Activated T-helper 1 cell treated with anti-CD3 and anti-CD28 coated beads, Interleukin-2, amount 50 U/mL, for 16 hours (primary cell): Measurements from ENCODE around the gene TPP2.
A peak's percentile ranks its signal among the peaks of the same experiment; 100 is the strongest.

Experiments used
- DNase-seq, 2 donors: peaks; one replicate each; pipeline ENCODE4 v3.0.0-alpha.2; 2020; ENCODE audit warnings: low read depth in 1 of 2, low spot score in 1 of 2

Gene TPP2

DNA sequence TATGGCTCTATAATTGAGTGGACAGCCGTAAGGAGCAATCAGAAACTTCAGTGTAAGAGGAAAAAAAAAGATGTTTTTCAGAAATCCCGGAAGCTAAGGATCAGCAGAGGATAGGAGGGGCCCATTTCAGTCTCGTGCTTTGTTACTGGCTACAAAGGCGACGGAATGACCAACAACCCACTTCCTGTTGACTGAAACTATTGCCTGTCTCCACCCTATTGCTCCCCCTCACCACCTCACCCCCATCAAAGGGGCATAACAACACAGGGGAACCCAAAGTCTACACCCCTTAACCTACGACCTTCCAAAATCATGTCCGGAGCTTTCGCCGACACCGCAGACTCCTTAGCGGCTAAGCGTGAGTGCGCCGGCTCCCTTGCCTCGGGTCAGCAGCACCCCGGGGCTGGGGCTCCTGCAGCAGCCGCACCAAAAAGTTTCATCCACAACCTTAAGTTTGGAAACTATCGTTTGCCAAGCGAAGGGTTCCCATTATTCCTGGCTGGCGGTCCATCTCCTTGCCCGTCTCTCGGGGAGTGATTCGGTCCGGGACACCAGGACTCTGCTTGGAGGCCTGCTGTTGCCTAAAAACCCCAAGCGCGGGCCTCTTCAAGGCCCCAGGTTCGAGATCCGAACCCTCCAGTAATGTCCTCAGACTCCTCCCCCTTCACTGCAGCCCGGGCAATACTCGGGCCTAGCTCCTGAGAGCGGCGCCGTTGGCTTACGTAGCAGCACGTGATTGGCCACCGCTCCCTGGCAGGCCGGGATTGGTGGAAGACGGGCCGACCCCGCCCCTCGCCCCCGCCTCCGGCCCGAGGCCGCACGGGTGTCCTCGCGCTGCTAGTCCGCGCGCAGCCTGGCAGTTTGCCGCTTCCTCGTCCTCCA lies at the start of gene TPP2:
Gene TPP2 (plus strand): TSS at position 840 of the 882 bp plus-strand sequence. CDS start 53 bp downstream, outside the sequence.
- peak; percentile 97 to 98 for DNase-seq

DNA sequence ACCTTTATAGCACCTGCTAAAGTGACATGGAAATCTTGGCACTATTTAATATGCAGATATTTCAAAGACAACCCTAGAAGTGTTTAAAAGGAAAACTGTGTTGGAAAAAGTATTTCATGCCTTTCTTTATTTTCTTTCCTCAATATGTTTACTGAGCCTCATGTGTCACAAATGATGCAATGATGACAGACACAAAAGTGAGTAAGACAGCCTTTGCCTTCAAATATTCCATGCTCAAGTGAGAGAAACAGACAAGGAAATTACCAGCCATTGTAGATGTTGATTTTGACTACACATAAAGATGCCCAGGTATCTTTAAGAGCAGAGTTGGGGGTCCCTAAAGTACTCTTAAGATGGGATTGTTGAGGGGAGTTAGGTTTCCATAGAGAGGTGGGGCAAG lies 48.0 kb upstream of the TPP2 start:
- DNase-seq = no peak

DNA sequence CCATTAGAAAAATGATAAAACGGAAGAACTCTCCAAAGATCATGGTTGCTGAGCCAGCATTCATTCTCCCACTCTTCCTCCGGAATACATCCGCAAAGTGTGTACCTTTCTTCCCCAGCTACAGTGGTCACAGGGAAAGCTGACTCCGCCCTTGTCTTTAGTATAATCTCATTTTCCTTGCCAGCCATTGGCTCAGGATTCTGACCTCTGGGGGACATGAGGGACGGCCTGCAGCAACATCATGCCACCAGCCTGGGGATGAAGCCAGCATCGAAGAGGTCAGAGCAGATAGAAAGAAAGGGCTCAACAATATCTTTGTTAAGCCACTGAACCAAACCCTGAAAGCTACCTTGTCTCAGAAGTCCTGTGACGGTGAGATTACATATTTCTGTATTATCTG lies 46.3 kb upstream of the TPP2 start:
- no peak for DNase-seq

DNA sequence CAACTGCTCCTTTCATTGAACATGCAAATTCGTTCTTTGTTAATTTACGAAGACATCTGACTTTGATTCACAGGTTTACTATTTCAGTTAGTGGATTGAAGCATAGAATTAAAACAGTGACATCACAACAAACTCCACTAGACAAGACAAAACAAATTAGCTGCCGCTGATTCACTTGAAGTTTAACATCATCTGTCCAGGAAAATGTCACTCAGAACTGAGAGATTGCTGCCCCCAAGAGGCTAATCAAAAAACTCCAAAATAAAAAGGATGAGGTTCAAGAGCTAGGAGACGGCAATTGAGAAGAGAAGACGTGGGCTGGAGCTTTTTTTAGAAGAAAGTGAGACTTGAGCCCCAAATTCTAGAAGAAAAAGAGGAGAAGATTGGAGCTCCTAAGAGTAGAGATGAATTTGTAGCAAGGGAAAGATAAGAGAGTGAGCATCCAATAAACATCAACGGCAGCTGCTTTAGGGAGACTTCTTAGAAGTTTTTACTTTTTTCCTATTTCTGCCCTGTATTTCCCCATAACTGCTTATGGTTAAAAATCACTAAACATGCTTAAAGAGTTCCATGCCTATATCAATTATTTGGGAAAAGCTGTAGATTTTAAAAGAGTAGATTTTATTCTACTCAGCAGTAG lies 40.8 kb upstream of the TPP2 start:
- no peak for DNase-seq

DNA sequence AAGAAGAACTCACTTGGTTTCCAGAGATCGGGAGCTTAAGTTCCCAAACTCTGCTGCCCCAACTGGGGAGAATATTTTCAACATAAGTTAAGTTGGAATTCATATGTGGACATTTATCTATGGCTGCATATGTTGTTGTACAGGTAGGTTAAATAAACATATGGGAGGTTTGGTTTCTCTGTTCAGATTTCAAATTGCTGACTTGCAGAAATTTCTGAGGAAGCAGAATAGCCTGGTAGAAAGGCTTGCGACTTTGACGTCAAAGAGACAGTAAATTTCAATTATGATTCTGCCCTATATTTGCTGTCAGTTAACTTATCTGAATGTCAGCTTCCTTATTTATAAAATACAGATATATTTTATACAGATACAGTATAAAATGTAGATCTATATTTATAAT lies 40.0 kb upstream of the TPP2 start:
- no peak for DNase-seq

DNA sequence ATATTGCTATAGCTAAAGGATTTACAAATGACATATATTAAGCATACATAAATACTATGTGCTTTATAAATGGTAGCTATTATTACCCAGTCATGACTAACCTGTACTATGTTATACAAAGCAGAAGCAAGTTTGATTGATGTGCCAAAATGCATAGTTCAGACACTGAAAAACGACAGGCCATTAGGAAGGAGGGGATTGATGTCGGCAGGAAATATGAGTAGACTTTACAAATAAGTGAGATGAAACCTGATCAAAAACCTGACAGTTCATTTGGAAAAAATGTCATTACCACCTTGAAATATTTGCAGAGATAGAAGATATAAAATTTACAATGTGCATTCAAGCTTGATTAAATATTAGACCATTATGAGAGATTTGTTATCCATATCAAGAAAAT lies 38.8 kb upstream of the TPP2 start:
- DNase-seq = no peak

DNA sequence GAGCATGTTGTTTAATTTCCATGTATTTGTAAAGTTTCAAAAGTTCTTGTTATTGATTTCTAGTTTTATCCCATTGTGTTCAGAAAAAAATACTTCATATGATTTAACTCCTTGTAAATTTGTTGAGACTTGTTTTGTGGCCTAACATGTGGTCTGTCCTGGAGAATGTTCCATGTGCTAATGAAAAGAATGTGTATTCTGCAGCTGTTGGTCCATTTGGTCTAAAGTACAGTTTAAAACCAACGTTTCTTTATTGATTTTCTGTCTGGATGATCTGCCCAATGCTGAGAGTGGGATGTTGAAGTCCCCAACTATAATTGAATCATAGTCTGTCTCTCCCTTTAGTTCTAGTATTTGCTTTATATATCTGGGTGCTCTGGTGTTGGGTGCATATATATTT lies 34.9 kb upstream of the TPP2 start:
- DNase-seq = no peak

DNA sequence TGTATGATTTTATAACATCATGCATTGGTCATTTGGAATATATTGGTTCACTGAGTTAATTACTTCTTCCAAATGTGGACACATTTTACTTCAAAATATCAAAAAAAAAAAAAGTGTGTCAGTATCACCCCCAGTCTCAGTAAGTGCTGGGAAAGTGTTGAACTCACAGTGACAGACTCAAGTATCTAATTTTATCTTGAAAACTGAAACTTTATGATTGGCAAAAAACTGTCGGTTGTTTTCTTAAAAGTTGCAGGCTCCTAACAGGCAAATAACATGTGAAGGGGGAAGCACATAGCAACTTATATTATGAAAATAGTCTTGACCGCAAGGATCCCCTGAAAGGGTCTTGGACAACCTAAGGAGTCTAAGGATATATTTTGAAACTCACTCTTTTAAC lies 33.5 kb upstream of the TPP2 start:
- no peak for DNase-seq

DNA sequence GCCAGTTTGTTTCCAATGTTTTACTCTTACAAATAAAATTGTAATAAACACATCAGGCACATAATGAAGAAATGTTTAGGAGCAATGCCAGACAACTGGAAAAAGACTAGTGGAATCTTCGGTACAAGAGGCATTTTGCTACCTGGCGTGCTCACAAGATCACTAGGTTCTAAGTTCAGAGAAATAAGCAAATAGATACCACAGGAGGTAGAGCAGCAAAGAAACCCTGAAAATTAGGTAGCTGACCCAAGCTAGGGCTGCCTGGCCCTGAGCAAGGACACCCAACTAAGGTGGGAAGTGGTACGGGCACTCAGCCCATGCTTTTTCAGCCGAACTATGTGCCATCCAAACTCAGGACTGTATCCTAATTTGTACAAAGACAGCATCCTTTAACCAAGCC lies 32.2 kb upstream of the TPP2 start:
- no peak for DNase-seq

DNA sequence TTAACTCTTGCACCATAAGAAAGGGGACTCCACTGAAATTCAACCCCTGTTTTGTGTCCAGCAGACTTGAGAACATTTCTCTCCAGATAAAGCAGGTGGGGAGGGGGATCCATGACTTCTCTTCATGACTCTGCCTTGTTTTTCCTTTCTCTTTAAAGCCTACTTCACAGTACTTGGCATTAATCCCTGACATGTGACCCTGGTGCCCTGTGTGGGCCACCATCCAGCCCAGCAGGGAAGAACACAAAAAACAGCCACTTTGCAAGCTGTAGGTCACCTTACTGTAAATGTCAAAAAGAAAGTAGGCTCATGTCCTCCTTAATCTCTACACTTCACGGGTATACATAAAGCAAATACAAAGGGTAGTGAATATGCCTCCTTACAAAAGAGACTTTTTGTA lies 30.3 kb upstream of the TPP2 start:
- DNase-seq = no peak

DNA sequence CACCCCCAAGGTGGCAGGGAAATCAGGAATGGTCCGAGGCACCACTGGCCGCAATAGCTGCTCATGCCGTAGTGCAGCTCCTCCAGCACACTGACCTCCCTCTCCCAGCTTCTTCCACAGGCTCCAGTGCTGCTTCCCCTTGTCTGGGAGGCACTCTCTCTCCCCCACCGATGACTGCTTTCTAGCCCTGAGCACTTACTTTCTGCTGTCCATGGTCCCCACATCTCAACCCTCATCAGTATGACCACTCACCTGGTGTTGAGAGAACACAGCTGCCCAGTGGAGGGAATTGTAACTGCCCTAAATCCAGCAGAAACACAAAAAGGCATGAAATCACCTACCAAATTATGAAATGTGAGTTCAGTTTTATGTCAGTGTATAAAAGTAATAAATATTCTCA lies 28.9 kb upstream of the TPP2 start:
- no peak for DNase-seq

DNA sequence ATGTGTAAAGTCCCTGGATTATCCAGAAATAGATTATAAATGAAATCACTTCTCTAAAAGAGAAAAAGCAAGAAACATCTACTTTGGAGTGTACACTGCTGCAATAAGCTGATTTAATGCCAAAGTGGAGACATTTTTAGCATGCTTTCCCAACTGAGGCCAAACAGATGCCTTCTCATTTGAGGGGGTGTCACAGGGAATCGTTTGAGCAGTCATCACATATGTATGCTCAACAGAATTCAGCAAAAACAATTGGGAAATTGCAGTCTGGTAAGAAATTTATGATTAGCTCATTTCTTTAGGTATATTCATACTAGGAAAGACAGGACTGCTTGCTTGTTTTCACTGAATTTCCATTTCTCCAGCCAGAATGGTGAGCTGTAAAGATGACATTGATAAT lies 27.3 kb upstream of the TPP2 start:
- no peak for DNase-seq

DNA sequence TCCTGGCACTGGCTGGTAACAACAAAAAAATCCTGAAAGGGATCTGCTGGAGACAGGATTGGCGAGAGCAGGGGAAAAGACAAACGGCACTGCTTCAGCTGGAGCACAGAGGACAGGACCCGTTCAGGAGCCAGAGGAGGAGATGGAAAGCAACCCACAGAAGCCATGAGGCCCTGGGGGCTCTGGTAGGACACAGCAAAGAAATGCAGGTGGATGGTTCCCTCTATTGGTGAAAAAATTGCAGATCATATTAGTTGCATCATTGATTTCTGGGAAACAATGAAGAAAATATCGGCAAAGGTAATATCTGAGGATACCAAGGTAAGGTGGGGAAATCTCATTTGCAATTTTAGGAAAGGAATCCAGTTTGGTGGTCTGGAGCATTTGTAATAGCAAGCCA lies 25.7 kb upstream of the TPP2 start:
- DNase-seq = no peak

DNA sequence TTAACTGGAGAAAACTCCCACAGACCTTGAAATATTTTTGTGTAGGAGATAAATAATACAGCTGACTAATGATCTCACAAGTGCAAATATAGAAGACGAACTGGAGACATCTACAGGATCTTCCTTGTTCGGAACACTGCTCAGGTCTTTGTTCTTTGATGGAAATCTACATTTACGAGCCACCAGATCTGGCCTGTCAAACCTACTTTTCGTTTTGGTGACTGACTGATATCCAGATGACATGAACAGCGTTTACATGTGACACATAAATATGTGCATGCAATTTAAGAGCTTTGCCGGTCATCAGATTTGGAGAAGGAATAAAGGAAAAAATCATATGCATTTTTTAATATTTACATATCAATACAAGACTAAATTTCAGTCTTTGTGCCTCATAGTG lies 24.5 kb upstream of the TPP2 start:
- DNase-seq = no peak

DNA sequence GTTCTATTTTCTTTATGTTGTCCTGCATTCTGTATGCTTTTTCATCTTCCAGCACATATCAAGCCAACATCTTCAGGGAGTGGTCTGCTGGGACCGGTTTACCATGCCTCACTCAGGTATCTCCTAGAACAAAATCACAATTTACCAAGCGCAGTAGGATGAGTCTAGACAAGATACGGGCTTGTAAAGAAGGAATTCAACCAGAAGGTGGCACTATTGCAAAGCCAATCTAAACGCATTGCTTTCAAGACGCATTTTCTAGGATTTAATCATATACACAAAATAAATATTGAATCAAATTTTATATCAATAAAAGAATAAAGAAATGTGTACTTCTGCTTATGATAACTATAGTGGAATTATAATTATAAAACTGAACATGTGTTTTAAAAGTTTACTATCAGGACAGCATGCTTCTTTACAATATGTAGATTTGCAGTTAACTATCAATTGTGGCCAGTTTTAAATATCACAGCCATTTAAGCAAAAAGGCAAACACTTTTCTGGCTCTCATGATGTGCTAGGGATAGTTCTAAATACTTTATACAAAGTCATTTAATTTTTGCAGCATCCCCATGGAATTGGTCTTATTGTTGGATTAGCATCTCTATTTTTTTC lies 16.1 kb upstream of the TPP2 start:
- no peak for DNase-seq

DNA sequence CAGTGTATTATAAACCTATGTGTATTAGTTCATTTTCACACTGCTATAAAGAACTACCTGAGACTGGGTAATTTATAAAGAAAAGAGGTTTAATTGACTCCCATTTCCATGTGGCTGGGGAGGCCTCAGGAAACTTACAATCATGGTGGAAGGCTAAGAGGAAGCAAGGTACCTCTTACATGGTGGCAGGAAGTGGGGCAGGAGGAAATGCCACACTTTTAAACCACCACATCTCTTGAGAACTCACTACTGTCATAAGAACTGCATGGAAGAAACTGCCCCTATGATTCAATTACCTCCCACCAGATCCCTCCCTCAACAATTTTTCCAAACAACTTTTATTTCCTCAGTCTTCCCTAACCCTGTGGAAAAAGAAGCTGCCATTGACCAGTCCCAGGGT lies 14.5 kb upstream of the TPP2 start:
- DNase-seq = no peak

DNA sequence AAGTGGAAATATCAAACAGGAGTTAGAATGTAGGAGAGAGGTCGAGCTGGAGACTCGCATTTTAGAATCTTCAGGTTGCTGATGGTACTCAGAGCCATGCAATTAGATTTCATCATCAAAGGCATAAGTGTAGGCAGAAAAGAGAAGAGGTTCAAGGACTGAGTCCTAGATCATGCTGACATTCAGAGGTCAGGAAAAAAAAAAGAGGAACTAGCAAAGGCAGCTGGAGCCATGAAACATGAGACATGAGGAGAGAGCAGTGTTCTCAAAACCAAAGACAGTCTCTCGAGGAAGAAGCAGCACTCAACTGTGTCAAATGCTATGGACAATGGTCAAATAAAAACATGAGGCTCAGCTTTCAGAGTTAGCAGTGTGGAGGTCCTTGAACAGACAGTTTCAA lies 12.4 kb upstream of the TPP2 start:
- DNase-seq = no peak

DNA sequence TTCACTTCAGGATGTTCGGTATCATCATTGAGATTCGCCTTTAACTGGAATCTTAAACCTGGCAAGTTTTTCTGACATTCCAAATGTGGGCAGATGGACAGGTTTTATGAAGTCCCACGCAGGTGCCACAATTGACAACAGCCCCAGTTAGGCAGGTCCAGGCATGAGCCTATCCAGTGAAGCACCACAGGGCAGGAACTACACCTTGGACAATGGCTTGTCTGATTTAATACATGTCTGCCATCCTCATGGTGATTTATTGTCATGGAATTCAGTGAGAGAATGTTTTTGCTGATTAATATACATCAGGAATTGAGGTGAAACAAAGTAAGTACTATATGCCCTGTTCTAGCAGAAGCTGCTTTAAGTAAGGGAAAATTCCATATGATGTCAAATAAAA lies 10.2 kb upstream of the TPP2 start:
- no peak for DNase-seq

DNA sequence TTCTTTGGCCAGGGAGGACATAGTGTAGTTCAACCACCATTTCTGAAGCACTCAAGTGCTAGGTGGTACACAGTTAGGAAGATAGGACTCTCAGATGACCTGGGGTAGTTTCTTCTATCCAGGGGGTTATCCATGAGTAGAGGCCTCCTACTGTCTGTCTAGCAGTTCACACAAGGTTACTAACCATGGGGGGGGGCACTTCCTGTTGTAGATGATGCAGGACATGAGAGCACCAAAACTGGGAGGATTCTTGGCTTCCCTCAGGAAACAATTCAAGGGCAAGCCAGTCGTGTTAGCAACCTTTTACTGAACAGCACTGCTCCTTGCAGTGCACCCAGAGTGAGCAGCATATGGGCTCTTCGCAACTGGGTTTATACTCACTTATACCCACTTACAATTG lies 8.9 kb upstream of the TPP2 start:
- DNase-seq = no peak

DNA sequence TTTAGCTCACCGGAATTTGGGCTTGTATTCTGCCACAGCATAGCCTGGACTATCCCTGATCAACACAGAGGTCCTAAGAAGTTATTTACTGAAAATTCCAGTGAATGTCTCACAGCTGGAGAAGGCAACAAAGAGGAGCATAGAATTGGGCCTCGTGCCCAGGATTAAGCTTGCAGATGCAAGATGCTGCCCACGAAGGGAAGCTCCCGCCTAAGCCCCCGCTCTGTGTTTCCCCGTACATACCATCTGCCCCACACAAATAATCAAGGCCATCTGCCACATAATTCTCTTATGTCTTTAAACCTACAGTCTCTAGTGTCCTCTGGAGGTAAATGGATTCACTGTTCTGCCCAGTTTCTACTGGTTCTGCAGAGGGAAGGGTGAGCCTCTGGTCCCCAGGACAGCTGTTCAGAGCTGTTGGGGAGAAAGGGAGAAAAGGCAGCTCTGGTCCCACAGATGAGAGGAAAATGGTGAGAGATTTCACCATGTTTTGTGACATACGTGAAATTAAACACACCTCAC lies 7.4 kb upstream of the TPP2 start:
- no peak for DNase-seq

DNA sequence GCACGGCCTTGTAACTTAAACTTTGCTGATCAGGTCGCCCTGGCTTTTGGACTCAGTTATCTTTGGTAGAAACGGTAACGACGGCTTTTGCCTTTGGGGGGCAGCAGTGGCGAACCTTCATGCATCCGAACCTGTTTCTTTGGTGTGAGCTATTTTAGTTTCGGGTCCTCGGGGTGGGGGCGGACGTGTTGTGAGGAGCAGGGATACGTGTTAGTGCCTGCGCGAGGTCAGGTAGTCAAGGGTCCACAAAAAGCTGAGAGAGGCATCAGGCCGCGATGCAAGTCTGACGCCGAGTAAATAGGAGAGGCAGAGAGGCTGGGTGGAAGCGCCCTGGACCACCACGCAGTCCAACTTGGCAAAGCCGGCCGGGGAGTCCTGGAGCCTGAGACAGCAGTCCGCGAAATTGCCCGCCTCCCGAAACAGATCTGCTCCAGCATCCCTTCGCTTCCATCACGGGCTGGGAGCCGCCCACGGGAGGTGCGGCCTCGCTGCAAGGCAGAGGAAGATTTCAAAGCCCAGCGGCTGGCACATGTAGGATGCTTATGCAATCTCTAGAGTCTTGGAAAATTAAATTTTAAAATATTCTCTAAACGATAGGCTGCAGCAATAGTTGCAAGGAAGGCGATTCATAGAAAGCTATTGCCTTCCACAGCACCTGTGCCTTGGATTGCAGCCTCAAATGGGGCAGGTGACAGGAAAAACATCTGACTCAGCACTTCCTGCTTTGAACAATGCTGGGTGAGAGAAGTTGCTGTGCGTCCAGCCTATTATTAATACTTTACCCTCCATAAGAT lies 4.6 kb upstream of the TPP2 start:
- DNase-seq = peak; percentile 60 to 65
